IMR-90 (cell line): Measurements from ENCODE around the gene GGA3. TPM values are rescaled to one million over a fixed set of nuclear protein-coding genes. Genes with fewer than 3 reads are reported as not detected.

Experiments
- ATAC-seq: fragments of 200-7000 bp; cut with Tn5 transposase; 2 replicates; pipeline ENCODE4 v1.9.1; 2020; ENCODE audit warnings: low read depth, mild to moderate bottlenecking, moderate library complexity
- BruUV-seq: library from RNA; stranded (reverse); fragments of 400-500 nt; replicated peaks from 2 replicates; lab custom pipeline; 2021; lab: Mats Ljungman, UMichigan
- CTCF ChIA-PET: fragments of 300-600 bp; formaldehyde crosslinking; extraction: SDS; loops from one replicate; lab custom pipeline; 2021; ENCODE audit warnings: antibody characterized with exemption; lab: Yijun Ruan, JAX
- POLR2A ChIA-PET: fragments of 300-600 bp; sonication (Branson Sonifier 250); formaldehyde crosslinking; loops from one replicate; lab custom pipeline; 2022; ENCODE audit warnings: antibody characterized with exemption; ENCODE audit not compliant: unreplicated experiment; lab: Charles Lee
- DNase-seq: peaks from one replicate; pipeline ENCODE4 v3.0.0; 2013
- H2AFZ ChIP-seq: replicated peaks from 2 replicates; pipeline ENCODE3; 2013; ENCODE audit warnings: low read length, mild to moderate bottlenecking; ENCODE audit not compliant: poor library complexity
- H2AK5ac ChIP-seq: 2 replicates; pipeline ENCODE4 v1.6.1; 2013; ENCODE audit warnings: low read depth, low read length, inconsistent platforms
- H2AK9ac ChIP-seq: replicated peaks from 2 replicates; pipeline ENCODE3; 2013; ENCODE audit warnings: mild to moderate bottlenecking, low read depth, low read length, moderate library complexity; ENCODE audit not compliant: poor library complexity
- H2BK120ac ChIP-seq: 2 replicates; pipeline ENCODE4 v1.6.1; 2013; ENCODE audit warnings: low read depth, low read length, inconsistent platforms
- H2BK15ac ChIP-seq: 3 replicates; pipeline ENCODE4 v1.6.1; 2013; ENCODE audit warnings: low read depth, low read length, inconsistent platforms
- H2BK20ac ChIP-seq: 2 replicates; pipeline ENCODE4 v1.6.1; 2013; ENCODE audit warnings: low read depth, mild to moderate bottlenecking, inconsistent platforms, low read length, moderate library complexity
- H2BK5ac ChIP-seq: 2 replicates; pipeline ENCODE4 v1.6.1; 2013; ENCODE audit warnings: mild to moderate bottlenecking, low read depth, low read length, inconsistent platforms; ENCODE audit not compliant: poor library complexity, severe bottlenecking
- H3K14ac ChIP-seq: replicated peaks from 2 replicates; pipeline ENCODE4 v1.6.1; 2013; ENCODE audit warnings: low read depth, low read length, inconsistent platforms
- H3K18ac ChIP-seq: 2 replicates; pipeline ENCODE4 v1.6.1; 2013; ENCODE audit warnings: low read depth, low read length, control low read depth
- H3K23ac ChIP-seq: 2 replicates; pipeline ENCODE4 v1.6.1; 2013; ENCODE audit warnings: low read depth, low read length, inconsistent platforms
- H3K27ac ChIP-seq: 2 replicates; pipeline ENCODE4 v1.5.1; 2013; ENCODE audit warnings: mild to moderate bottlenecking, control low read depth, low read length; ENCODE audit not compliant: insufficient read depth
- H3K27me3 ChIP-seq: 2 replicates; pipeline ENCODE4 v1.6.1; 2013; ENCODE audit warnings: low read length; ENCODE audit not compliant: control insufficient read depth, insufficient read depth
- H3K36me3 ChIP-seq: 2 replicates; pipeline ENCODE4 v1.6.1; 2013; ENCODE audit warnings: low read length, mixed read lengths; ENCODE audit not compliant: control insufficient read depth, insufficient read depth
- H3K4ac ChIP-seq: 2 replicates; pipeline ENCODE4 v1.6.1; 2013; ENCODE audit warnings: low read depth, low read length, inconsistent platforms
- H3K4me1 ChIP-seq: 2 replicates; pipeline ENCODE4 v1.6.1; 2013; ENCODE audit warnings: low read length, mixed read lengths; ENCODE audit not compliant: control insufficient read depth, insufficient read depth
- H3K4me2 ChIP-seq: 2 replicates; pipeline ENCODE4 v1.6.1; 2013; ENCODE audit warnings: low read depth, mild to moderate bottlenecking, control low read depth, low read length, moderate library complexity
- H3K4me3 ChIP-seq: 2 replicates; pipeline ENCODE4 v1.5.1; 2013; ENCODE audit warnings: low read depth, mild to moderate bottlenecking, control low read depth, low read length, moderate library complexity; ENCODE audit not compliant: insufficient read depth
- H3K56ac ChIP-seq: 2 replicates; pipeline ENCODE4 v1.6.1; 2013; ENCODE audit warnings: low read length, inconsistent platforms; ENCODE audit not compliant: insufficient read depth; ENCODE audit errors: extremely low read depth
- H3K79me1 ChIP-seq, 2 experiments: 2 replicates each; pipeline ENCODE4 v1.6.1; 2013; ENCODE audit warnings: low read length in 2 of 2, inconsistent platforms in 1 of 2, low read depth in 1 of 2
- H3K9ac ChIP-seq: 2 replicates; pipeline ENCODE4 v1.6.1; 2013; ENCODE audit warnings: low read depth, low read length, control low read depth
- H3K9me1 ChIP-seq: 2 replicates; pipeline ENCODE4 v1.6.1; 2013; ENCODE audit warnings: low read length, inconsistent platforms; ENCODE audit not compliant: insufficient read depth
- H3K9me3 ChIP-seq: 2 replicates; pipeline ENCODE4 v1.6.1; 2013; ENCODE audit warnings: low read length; ENCODE audit not compliant: control insufficient read depth, insufficient read depth
- H4K20me1 ChIP-seq: 2 replicates; pipeline ENCODE4 v1.6.1; 2013; ENCODE audit warnings: low read length, inconsistent platforms; ENCODE audit not compliant: insufficient read depth
- H4K5ac ChIP-seq: 2 replicates; pipeline ENCODE4 v1.6.1; 2013; ENCODE audit warnings: mild to moderate bottlenecking, low read depth, low read length, control low read depth
- H4K8ac ChIP-seq, 2 experiments: 2 replicates each; pipeline ENCODE4 v1.6.1; 2013; ENCODE audit warnings: low read depth in 2 of 2, low read length in 2 of 2, control low read depth in 1 of 2, inconsistent platforms in 1 of 2
- H4K91ac ChIP-seq: 2 replicates; pipeline ENCODE4 v1.6.1; 2013; ENCODE audit warnings: low read depth, low read length, inconsistent platforms; ENCODE audit not compliant: insufficient read depth
- CEBPB ChIP-seq: IDR thresholded peaks from 2 replicates; pipeline ENCODE4 v1.6.1; 2012; ENCODE audit warnings: low read depth, low read length, improper control_type of control experiment
- CHD1 ChIP-seq: IDR thresholded peaks from 2 replicates; pipeline ENCODE4 v1.6.1; 2012; ENCODE audit warnings: low read depth, low read length, improper control_type of control experiment
- FOS ChIP-seq: fragments of 150-350 bp; IDR thresholded peaks from 2 replicates; pipeline ENCODE4 v1.6.1; 2016; ENCODE audit warnings: low read depth, low read length
- MXI1 ChIP-seq: IDR thresholded peaks from 2 replicates; pipeline ENCODE4 v1.6.1; 2012; ENCODE audit warnings: low read depth, mild to moderate bottlenecking, low read length, moderate library complexity, borderline replicate concordance
- RAD21 ChIP-seq: IDR thresholded peaks from 2 replicates; pipeline ENCODE4 v1.6.1; 2012; ENCODE audit warnings: low read length, improper control_type of control experiment
- RCOR1 ChIP-seq: IDR thresholded peaks from 2 replicates; pipeline ENCODE4 v1.6.1; 2012; ENCODE audit warnings: mild to moderate bottlenecking, low read length, improper control_type of control experiment; ENCODE audit not compliant: insufficient replicate concordance
- SMC3 ChIP-seq: fragments of 150-350 bp; IDR thresholded peaks from 2 replicates; pipeline ENCODE4 v1.6.1; 2016; ENCODE audit warnings: low read depth, mild to moderate bottlenecking, antibody characterized with exemption, low read length, moderate library complexity
- WGBS, 2 experiments: methylation state at CpG; one replicate each; pipeline versions ENCODE4 v1.1.5 to v1.1.7; 2013; ENCODE audit warnings: missing lambda C conversion rate in 2 of 2; ENCODE audit not compliant: insufficient read length in 1 of 2; ENCODE audit errors: extremely low coverage in 2 of 2; 5-methylcytosine and 5-hydroxymethylcytosine counted together
- dilution Hi-C: fragments of 300-500 bp; cut with HindIII; formaldehyde crosslinking; loops from one replicate; pipeline ENCODE4 v1.14.3; 2018; ENCODE audit warnings: low sequenced_read_pairs; ENCODE audit not compliant: unreplicated experiment
- in situ Hi-C: fragments of 300-500 bp; cut with MboI; formaldehyde crosslinking; loops from 3 replicates; pipeline ENCODE4 v1.14.3; 2019; ENCODE audit warnings: low sequenced_read_pairs, inconsistent platforms, mixed read lengths
- intact Hi-C: fragments of 100-400 bp; cut with micrococcal nuclease; formaldehyde crosslinking; loops from 2 replicates; pipeline ENCODE4 v1.10.0; 2022
- polyA plus RNA-seq, 3 experiments: library from polyadenylated mRNA; depleted of rRNA; stranded (reverse); fragments of >200 nt; gene quantifications; 2 replicates each; pipeline ENCODE4 v1.2.3, GENCODE V29; 2012; ENCODE audit warnings: low replicate concordance in 1 of 3
- total RNA-seq: library from RNA; depleted of rRNA; stranded (reverse); fragments of >200 nt; gene quantifications from 2 replicates; pipeline ENCODE4 v1.2.3, GENCODE V29; 2012
- TF ChIP-seq, protein P1 (sequence below): conservative IDR thresholded peaks from 2 replicates; pipeline ENCODE4 v1.5.1; 2012; ENCODE audit warnings: mild to moderate bottlenecking, low read depth, low read length, improper control_type of control experiment

GGA3 gene
- total and polyA plus RNA-seq, 2 of the 4 experiments (the other 2 are of a cell fraction): 15.1 to 35.2 TPM

- H3K27me3 ChIP-seq: no peaks in the 10 kb centered on the region
- H3K4me3 ChIP-seq: no peak overlapping the region
- no peak overlapping the region for H2AK9ac ChIP-seq
- no peak overlapping the region for H4K91ac ChIP-seq
- H2AK5ac ChIP-seq: no peak overlapping the region
- H3K4me1 ChIP-seq: no peaks in the 10 kb centered on the region; the same call in 1 of the 2 replicates
- H3K27ac ChIP-seq: no peak overlapping the region
- no peak overlapping the region for H2BK20ac ChIP-seq
- in situ Hi-C loops (loop anchor here (10.0 kb wide), 2 partner anchors 144 to 244 kb away; no protein-coding TSS in a partner anchor), dilution Hi-C loops (no loop called here), intact Hi-C loops (loop anchor here (10.0 kb wide), 1 partner anchor 144 kb away; no protein-coding TSS in a partner anchor)
- no peak overlapping the region for H2BK5ac ChIP-seq
- peaks cover 5 to 24% of the 10 kb centered on the region in 2 experiments; a peak in 3 of 4 replicates for H3K79me1 ChIP-seq
- H3K18ac ChIP-seq: no peak overlapping the region
- no peaks in the 10 kb centered on the region for H3K9me3 ChIP-seq
- no peak overlapping the region for H3K14ac ChIP-seq
- H3K4me2 ChIP-seq: no peak overlapping the region
- H2BK120ac ChIP-seq: no peak overlapping the region
- CTCF ChIA-PET: no interaction called here
- H3K56ac ChIP-seq: no peak overlapping the region
- POLR2A ChIA-PET: no interaction called here
- DNase-seq (no peak), ATAC-seq (no peak)
- no peak overlapping the region for H3K4ac ChIP-seq
- no TSS peak for BruUV-seq
- no peak overlapping the region for H2AFZ ChIP-seq
- no peak overlapping the region for H2BK15ac ChIP-seq
- H3K23ac ChIP-seq: no peak overlapping the region
- H3K9me1 ChIP-seq: no peaks in the 10 kb centered on the region
- no peak overlapping the region for H4K5ac ChIP-seq
- no peak overlapping the region for H4K8ac ChIP-seq
- 100% methylated on average over 1 of the region's 3 CpGs; no CpG with 5 or more reads in 1 of the 2 experiments for WGBS, 2 experiments
- no peak overlapping the region for H3K9ac ChIP-seq
- TF ChIP-seq CHD1 (no peak), RAD21 (no peak), RCOR1 (no peak), MXI1 (no peak), SMC3 (no peak), CEBPB (no peak), FOS (no peak)
- TF ChIP-seq, protein P1, sequence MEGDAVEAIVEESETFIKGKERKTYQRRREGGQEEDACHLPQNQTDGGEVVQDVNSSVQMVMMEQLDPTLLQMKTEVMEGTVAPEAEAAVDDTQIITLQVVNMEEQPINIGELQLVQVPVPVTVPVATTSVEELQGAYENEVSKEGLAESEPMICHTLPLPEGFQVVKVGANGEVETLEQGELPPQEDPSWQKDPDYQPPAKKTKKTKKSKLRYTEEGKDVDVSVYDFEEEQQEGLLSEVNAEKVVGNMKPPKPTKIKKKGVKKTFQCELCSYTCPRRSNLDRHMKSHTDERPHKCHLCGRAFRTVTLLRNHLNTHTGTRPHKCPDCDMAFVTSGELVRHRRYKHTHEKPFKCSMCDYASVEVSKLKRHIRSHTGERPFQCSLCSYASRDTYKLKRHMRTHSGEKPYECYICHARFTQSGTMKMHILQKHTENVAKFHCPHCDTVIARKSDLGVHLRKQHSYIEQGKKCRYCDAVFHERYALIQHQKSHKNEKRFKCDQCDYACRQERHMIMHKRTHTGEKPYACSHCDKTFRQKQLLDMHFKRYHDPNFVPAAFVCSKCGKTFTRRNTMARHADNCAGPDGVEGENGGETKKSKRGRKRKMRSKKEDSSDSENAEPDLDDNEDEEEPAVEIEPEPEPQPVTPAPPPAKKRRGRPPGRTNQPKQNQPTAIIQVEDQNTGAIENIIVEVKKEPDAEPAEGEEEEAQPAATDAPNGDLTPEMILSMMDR: no peak
- H3K36me3 ChIP-seq: peaks cover 22% of the 10 kb centered on the region
- no peaks in the 10 kb centered on the region; the same call in 1 of the 2 replicates for H4K20me1 ChIP-seq
Observed at GRCh38 chr17:75209061-75209460, 52.3 kb downstream of the GGA3 start.
